ENCODE measurements around the gene CYP2C18. TPM values are rescaled to one million over a fixed set of nuclear protein-coding genes. Genes with fewer than 3 reads are reported as not detected.

The CYP2C18 gene
- total RNA-seq, 2 donors from 2014 or later, result not detected

GRCh38 chr10:94735197-94735596, 51.7 kb downstream of the CYP2C18 start:
- no peak overlapping the region for H3K27ac ChIP-seq (ENCODE audit: low read depth, low read length)
- 92 to 100% methylated on average over 2 to 3 of the region's 3 CpGs for WGBS, 2 experiments (ENCODE audit: insufficient coverage in 1 of 2, insufficient read length in 1 of 2)
- H3K9me3 ChIP-seq (ENCODE audit: control insufficient read depth, low read length), result no peaks in the 10 kb centered on the region
- no peaks in the 10 kb centered on the region for H3K4me1 ChIP-seq (ENCODE audit: control insufficient read depth, insufficient read depth, low read length)
- no peak overlapping the region for H3K4me3 ChIP-seq (ENCODE audit: low read length)
- H3K27me3 Mint-ChIP-seq (ENCODE audit: insufficient read depth), result peaks cover 2% of the 10 kb centered on the region
- no peak overlapping the region for H3K9ac ChIP-seq (ENCODE audit: extremely low read depth, low read length, poor library complexity, severe bottlenecking)
- no peak for DNase-seq
- H3K4me3 Mint-ChIP-seq, result no peak overlapping the region
- H3K27ac Mint-ChIP-seq, result no peak overlapping the region
- H3K36me3 ChIP-seq (ENCODE audit: control insufficient read depth, insufficient read depth, low read length), result no peaks in the 10 kb centered on the region
- H3K36me3 Mint-ChIP-seq (ENCODE audit: low read depth), result no peaks in the 10 kb centered on the region
- H3K4me1 Mint-ChIP-seq, result no peaks in the 10 kb centered on the region
- peaks cover 3% of the 10 kb centered on the region for H3K9me3 Mint-ChIP-seq
- no peaks in the 10 kb centered on the region for H3K27me3 ChIP-seq (ENCODE audit: control insufficient read depth, insufficient read depth, low read length, poor library complexity, severe bottlenecking)
- TF ChIP-seq CTCF (conservative IDR thresholded peaks at IDR 0.05), result no peak

GRCh38 chr10:94738588-94738987, 55.1 kb downstream of the CYP2C18 start:
- Mint-ChIP-seq H3K36me3 (ENCODE audit: low read depth) (no peaks in the 10 kb centered on the region), H3K4me1 (no peaks in the 10 kb centered on the region), H3K4me3 (no peak overlapping the region), H3K27ac (no peak overlapping the region), H3K27me3 (ENCODE audit: insufficient read depth) (peaks cover 2% of the 10 kb centered on the region), H3K9me3 (peaks cover 31% of the 10 kb centered on the region)
- H3K27ac ChIP-seq (ENCODE audit: low read depth, low read length), result no peak overlapping the region
- peaks cover 9% of the 10 kb centered on the region for H3K9me3 ChIP-seq (ENCODE audit: control insufficient read depth, low read length)
- no peak for DNase-seq
- H3K36me3 ChIP-seq (ENCODE audit: control insufficient read depth, insufficient read depth, low read length), result no peaks in the 10 kb centered on the region
- no peaks in the 10 kb centered on the region for H3K4me1 ChIP-seq (ENCODE audit: control insufficient read depth, insufficient read depth, low read length)
- no peak overlapping the region for H3K9ac ChIP-seq (ENCODE audit: extremely low read depth, low read length, poor library complexity, severe bottlenecking)
- no peak overlapping the region for H3K4me3 ChIP-seq (ENCODE audit: low read length)
- WGBS, 2 experiments (ENCODE audit: insufficient coverage in 1 of 2, insufficient read length in 1 of 2), result 77 to 93% methylated on average over 2 of the region's 2 CpGs
- no peak for TF ChIP-seq CTCF (conservative IDR thresholded peaks at IDR 0.05)
- H3K27me3 ChIP-seq (ENCODE audit: control insufficient read depth, insufficient read depth, low read length, poor library complexity, severe bottlenecking), result no peaks in the 10 kb centered on the region

GRCh38 chr10:94747137-94747536, 63.6 kb downstream of the CYP2C18 start:
- no peak for DNase-seq
- Mint-ChIP-seq H3K36me3 (ENCODE audit: low read depth) (no peaks in the 10 kb centered on the region), H3K4me3 (no peak overlapping the region), H3K27me3 (ENCODE audit: insufficient read depth) (no peaks in the 10 kb centered on the region), H3K4me1 (no peaks in the 10 kb centered on the region), H3K9me3 (peaks cover 39% of the 10 kb centered on the region), H3K27ac (no peak overlapping the region)
- Histone ChIP-seq H3K4me3 (ENCODE audit: low read length) (no peak overlapping the region), H3K4me1 (ENCODE audit: control insufficient read depth, insufficient read depth, low read length) (no peaks in the 10 kb centered on the region), H3K27ac (ENCODE audit: low read depth, low read length) (no peak overlapping the region), H3K9ac (ENCODE audit: extremely low read depth, low read length, poor library complexity, severe bottlenecking) (no peak overlapping the region), H3K27me3 (ENCODE audit: control insufficient read depth, insufficient read depth, low read length, poor library complexity, severe bottlenecking) (no peaks in the 10 kb centered on the region), H3K9me3 (ENCODE audit: control insufficient read depth, low read length) (peaks cover 27% of the 10 kb centered on the region), H3K36me3 (ENCODE audit: control insufficient read depth, insufficient read depth, low read length) (no peaks in the 10 kb centered on the region)
- no peak for TF ChIP-seq CTCF (conservative IDR thresholded peaks at IDR 0.05)
- 77% methylated on average over 1 of the region's 2 CpGs; no CpG with 5 or more reads in 1 of the 2 experiments for WGBS, 2 experiments (ENCODE audit: insufficient coverage in 1 of 2, insufficient read length in 1 of 2)

All from endodermal cell (in vitro differentiated cells).